Activated CD8-positive, alpha-beta T cell treated with anti-CD3 and anti-CD28 coated beads for 36 hours (primary cell): Measurements from ENCODE around the gene CPPED1. TPM values are rescaled to one million over a fixed set of nuclear protein-coding genes. Genes with fewer than 3 reads are reported as not detected.

Experiments
- ATAC-seq: fragments of 200-7000 bp; cut with Tn5 transposase; one replicate; pipeline ENCODE4 v1.10.0; 2021; ENCODE audit warnings: mild to moderate bottlenecking, moderate library complexity
- CTCF ChIA-PET: fragments of 350-600 bp; sonication (Branson Sonifier 250); formaldehyde crosslinking; loops from one replicate; lab custom pipeline; 2021; ENCODE audit warnings: antibody characterized with exemption; lab: Charles Lee
- POLR2A ChIA-PET: fragments of 350-600 bp; sonication (Branson Sonifier 250); formaldehyde crosslinking; loops from one replicate; lab custom pipeline; 2021; ENCODE audit warnings: antibody characterized with exemption; lab: Charles Lee
- DNase-seq: peaks from one replicate; pipeline ENCODE4 v3.0.0-alpha.2; 2020
- H3K27ac Mint-ChIP-seq: one replicate; pipeline ENCODE4 v1.8.0; 2021; ENCODE audit warnings: mild to moderate bottlenecking, mixed read lengths
- H3K27me3 Mint-ChIP-seq: one replicate; pipeline ENCODE4 v1.8.0; 2021; ENCODE audit warnings: mixed read lengths
- H3K36me3 Mint-ChIP-seq: one replicate; pipeline ENCODE4 v1.8.0; 2021; ENCODE audit warnings: low read depth, mixed read lengths
- H3K4me1 Mint-ChIP-seq: one replicate; pipeline ENCODE4 v1.8.0; 2021; ENCODE audit warnings: low read depth, mixed read lengths
- H3K4me3 Mint-ChIP-seq: one replicate; pipeline ENCODE4 v1.8.0; 2021; ENCODE audit warnings: mild to moderate bottlenecking, moderate library complexity, mixed read lengths
- H3K9me3 Mint-ChIP-seq: one replicate; pipeline ENCODE4 v1.8.0; 2021; ENCODE audit warnings: mixed read lengths
- CTCF ChIP-seq: fragments of 200-600 bp; IDR thresholded peaks from one replicate; pipeline ENCODE4 v1.8.0; 2022; ENCODE audit warnings: antibody characterized with exemption, mild to moderate bottlenecking
- intact Hi-C: fragments of 100-400 bp; cut with micrococcal nuclease; formaldehyde crosslinking; loops from one replicate; pipeline ENCODE4 v1.10.0; 2022
- total RNA-seq, 2 experiments: library from RNA; stranded (reverse); gene quantifications; one replicate each; pipeline ENCODE4 v1.2.3, GENCODE V29; 2021

CPPED1 gene, protein sequence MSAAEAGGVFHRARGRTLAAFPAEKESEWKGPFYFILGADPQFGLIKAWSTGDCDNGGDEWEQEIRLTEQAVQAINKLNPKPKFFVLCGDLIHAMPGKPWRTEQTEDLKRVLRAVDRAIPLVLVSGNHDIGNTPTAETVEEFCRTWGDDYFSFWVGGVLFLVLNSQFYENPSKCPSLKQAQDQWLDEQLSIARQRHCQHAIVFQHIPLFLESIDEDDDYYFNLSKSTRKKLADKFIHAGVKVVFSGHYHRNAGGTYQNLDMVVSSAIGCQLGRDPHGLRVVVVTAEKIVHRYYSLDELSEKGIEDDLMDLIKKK
- 1 to 10 TPM; 5.0 to 5.7 TPM for total RNA-seq

- H3K9me3 Mint-ChIP-seq: no peaks in the 10 kb centered on the region
- intact Hi-C loops: no loop called here
- CTCF ChIA-PET: interaction anchor here (0.6 to 1.1 kb wide), 3 partner anchors 16 to 230 kb away, joined by 3 read pairs; no protein-coding TSS in a partner anchor
- no peak for TF ChIP-seq CTCF
- ATAC-seq (peak; percentile 93), DNase-seq (peak; percentile 95)
- H3K4me1 Mint-ChIP-seq: peaks cover 31% of the 10 kb centered on the region
- peak within 1 kb of the TSS; percentile 94 for H3K4me3 Mint-ChIP-seq
- H3K27ac Mint-ChIP-seq: peak within 1 kb of the TSS; percentile 93
- POLR2A ChIA-PET: interaction anchor here (0.6 to 1.4 kb wide), 7 partner anchors 9 to 264 kb away, joined by 3 to 6 read pairs (median 3); no protein-coding TSS in a partner anchor
- peaks cover 2% of the 10 kb centered on the region for H3K27me3 Mint-ChIP-seq
- peaks cover 7% of the 10 kb centered on the region for H3K36me3 Mint-ChIP-seq
Observed at GRCh38 chr16:12803203-12804093, at the start of gene CPPED1. Gene CPPED1 (minus strand): TSS chr16:12803887. CDS start chr16:12803776, 111 bp downstream.

- POLR2A ChIA-PET: no interaction called here
- no peak for DNase-seq
- CTCF ChIA-PET: interaction anchor here (0.7 kb wide), 1 partner anchor 608 kb away, joined by 3 read pairs; no protein-coding TSS in a partner anchor
- peaks cover 4% of the 10 kb centered on the region for H3K27me3 Mint-ChIP-seq
- intact Hi-C loops: no loop called here
- TF ChIP-seq CTCF: no peak
- no peak overlapping the region for H3K4me3 Mint-ChIP-seq
- ATAC-seq: no peak
- H3K4me1 Mint-ChIP-seq: no peaks in the 10 kb centered on the region
- H3K27ac Mint-ChIP-seq: no peak overlapping the region
- H3K9me3 Mint-ChIP-seq: no peaks in the 10 kb centered on the region
- H3K36me3 Mint-ChIP-seq: no peaks in the 10 kb centered on the region
Observed at GRCh38 chr16:12850186-12850585, 46.5 kb upstream of the CPPED1 start.

DNA sequence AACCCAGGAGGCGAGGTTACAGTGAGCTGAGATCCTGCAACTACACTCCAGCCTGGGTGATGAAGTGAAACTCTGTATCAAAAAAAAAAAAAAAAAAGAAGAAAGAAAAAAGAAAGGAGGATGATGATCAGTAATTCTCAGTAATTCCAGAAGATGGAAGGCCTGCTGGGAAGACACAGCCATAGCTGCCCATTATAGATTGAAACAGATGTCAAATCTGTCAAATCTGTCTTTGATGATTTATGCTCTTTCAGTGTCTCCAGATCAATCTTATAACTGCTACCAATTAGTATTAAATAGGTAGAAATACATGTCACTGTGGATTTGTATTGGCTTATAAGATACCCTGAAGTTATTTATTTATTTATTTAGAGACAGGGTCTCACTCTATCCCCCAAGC lies 42.9 kb upstream of the CPPED1 start:
- DNase-seq (no peak), ATAC-seq (no peak)
- H3K9me3 Mint-ChIP-seq: no peaks in the 10 kb centered on the region
- H3K4me3 Mint-ChIP-seq: no peak overlapping the region
- H3K27ac Mint-ChIP-seq: no peak overlapping the region
- no peaks in the 10 kb centered on the region for H3K4me1 Mint-ChIP-seq
- ChIA-PET POLR2A (no interaction called here), CTCF (no interaction called here)
- H3K36me3 Mint-ChIP-seq: no peaks in the 10 kb centered on the region
- TF ChIP-seq CTCF: no peak
- intact Hi-C loops: no loop called here
- H3K27me3 Mint-ChIP-seq: peaks cover 7% of the 10 kb centered on the region

GRCh38 chr16:12845282-12845681 lies 41.6 kb upstream of the CPPED1 start:
- intact Hi-C loops: no loop called here
- Mint-ChIP-seq H3K27ac (no peak overlapping the region), H3K4me1 (no peaks in the 10 kb centered on the region), H3K27me3 (peaks cover 6% of the 10 kb centered on the region), H3K4me3 (no peak overlapping the region), H3K36me3 (no peaks in the 10 kb centered on the region), H3K9me3 (peaks cover 4% of the 10 kb centered on the region)
- ChIA-PET CTCF (no interaction called here), POLR2A (no interaction called here)
- TF ChIP-seq CTCF: no peak
- ATAC-seq (no peak), DNase-seq (no peak)
